ENCODE measurements around the gene MSX2.
"Not testable (repeated sequence)": the region's sequence is repeated elsewhere in the genome, so short reads cannot be mapped to it uniquely, and the experiment has no call there.

Gene MSX2

DNA sequence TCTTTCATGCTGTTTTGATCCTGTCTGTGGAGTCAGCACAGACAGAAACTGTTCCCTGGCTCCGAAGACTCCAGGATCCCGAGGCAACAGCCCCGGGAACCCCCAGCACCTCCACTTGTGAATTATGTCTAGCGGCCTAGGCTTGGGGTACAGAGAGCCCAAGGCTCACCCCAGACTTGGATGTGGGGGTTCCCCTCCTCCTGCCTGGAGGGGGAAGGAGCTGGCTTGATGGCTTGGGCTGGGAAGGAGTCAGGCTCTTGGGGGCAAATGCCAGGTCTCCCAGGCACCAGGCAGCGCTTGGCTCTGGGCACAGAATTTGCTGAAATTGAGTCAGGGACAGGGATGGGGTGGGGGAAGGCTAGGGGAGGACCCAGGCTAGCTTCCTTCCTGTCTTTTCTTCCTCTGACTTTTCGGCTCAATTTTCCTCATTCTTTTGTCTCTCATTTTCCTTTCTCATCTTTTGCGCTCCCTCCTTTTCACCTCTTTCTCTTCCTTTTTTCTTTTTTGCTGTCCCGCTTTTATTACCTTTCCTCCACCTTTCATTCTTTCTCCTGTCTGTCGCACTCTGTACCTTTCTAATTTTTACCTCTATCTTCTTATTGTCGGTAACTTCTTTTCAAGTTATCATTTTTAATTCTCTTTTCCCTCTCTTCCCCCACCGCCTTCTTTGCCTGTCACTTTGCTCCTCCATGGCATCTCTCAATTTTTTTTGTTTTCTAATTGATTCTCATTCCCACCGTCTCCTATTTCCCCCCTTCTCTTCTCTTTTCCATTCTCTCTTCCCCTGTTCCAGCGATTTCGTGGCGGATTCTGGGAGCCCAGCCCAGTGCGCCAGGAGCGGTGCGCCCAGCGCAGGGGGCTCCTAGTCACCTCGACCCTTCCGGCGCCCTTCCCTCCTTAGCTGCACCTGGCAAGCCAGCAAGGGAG, 10.5 kb downstream of the MSX2 start:
- DNase-seq = no peak

DNA sequence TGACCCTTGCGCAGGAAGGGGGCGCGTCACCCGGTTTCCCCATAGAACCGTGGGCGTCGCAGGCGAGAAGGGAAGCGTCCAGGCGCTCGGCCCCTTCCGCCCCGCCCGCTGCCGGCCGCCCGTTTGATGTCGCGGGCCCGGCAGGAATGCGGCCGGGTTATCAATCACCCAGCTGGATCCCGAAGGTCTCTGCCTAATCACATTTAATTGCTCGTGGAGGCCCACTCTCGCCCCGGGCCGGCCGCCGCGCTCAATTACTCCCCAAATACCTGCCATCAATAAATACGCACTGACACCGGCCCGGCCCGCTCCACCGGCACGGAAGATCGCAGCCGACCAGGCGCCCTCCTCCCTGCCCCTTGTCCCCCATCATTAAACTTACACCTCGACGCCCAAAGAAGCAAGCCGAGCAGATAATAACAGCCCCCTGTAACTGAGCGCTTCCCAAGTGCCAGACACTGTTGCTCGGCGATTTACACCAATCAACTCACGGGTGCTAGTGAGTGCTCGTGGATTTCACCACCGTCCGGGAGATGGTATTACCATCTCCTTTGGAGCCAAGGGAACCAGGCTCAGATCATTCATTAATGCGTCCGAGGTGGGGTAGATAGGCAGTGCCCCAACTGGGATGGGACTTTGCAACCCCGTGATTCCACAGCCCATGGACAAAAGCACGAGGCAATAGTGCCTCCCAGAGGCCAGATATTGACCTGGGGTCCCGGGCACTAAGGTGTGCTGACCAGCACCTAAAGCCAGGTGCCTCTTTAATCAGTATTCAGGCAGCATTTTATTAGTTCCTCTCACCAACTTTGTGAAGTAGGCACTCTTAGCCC, 11.3 kb downstream of the MSX2 start:
- no peak for DNase-seq

DNA sequence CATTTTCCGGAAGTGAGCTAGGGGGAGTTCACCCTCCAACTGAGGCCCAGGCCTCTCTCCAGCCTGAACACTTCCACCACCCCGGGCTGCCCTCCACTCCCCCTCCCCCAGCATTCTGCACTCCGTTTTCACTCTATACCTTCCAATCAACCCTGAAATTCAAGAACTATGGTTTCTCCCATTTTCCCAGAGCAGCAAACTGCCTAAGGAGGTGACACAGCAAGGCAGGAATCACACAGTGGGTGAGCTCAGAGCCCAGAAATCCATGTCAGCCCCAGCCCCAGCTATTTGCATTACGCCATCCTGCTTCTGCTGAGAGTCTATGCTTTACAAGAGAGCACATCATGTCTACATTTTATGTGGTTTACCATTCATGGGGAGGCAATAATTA, 11.9 kb downstream of the MSX2 start:
- no peak for DNase-seq

DNA sequence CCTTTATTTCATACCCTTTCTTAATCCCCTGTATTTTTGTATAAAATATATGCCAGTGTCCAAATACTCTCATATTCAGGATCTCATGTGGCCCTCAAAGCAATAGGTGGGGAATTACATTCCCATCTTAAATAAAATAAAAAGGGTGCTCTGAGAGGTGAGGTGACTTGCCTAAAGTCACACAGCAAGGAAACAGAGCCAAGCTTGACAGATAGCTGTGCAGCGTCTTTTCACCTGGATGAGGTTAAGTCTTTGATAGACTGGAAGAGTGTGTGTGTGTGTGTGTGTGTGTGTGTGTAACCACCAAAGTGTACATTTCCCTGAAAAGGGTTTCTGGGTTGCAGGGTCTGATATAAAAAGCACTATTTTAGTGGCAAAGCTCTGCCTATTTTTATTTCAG, 12.4 kb downstream of the MSX2 start:
- DNase-seq = no peak

DNA sequence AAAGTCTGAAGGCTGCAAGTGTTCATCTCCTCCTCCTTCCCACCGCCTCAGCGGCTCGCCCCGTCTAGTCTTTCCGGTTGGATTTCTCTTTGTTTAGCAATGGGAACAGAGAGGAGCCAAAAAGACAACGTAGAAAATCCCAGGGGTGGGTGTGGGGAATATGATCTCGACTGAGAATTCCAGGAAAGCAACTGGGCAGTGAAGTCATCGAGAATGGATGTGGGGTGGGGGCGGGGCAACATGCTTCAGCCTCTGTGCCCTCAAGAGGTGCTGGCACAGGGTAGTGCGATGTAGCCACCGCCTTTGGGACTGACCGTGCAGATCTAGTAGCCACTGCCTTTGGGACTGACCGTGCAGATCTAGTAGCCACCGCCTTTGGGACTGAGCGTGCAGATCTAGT, 12.9 kb downstream of the MSX2 start:
- no peak for DNase-seq

GRCh38 chr5:174741352-174741751, 17.0 kb downstream of the MSX2 start:
- DNase-seq = no peak

DNA sequence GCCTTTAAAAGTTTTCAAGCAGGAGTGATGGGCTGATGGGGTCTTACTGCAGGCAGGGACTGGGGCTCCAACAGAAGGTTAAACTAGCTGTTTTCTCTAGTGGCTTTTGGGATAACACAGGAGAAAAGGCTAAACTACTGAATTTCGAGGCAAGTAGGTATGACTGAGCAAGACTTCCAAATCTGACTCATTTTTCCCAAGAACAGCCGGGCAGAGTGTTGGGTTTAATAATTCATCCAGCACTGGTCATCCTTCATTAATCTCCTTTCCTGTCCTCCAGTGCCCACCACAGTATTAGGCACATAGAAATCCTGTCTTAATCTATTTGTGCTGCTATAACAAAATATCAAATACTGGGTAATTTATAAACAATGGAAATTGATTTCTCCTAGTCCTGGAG, 20.5 kb downstream of the MSX2 start:
- DNase-seq = no peak

DNA sequence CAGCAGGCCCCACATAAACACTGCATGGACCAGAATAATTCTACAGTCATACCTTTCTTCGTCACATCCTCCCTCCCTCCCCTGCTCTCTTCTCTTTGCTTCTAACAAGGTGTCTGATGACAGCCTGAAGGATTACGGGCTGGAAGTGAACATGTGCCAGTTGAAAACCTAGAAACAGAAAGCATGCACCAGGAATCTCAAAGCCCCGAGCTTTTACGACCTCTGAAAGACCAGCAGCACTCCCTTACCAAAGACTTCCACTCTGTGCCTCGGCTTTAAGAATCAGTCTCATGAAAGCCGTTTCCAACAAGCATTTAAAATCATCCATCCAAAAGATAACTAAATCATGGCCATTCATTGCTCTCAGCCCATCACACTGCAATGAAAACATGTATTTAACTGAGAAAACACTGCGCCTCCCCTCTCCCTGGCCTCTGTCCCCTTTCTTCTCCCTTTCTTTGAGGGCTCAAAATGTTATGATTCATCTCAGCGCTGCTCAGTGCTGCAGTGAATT, 21.3 kb downstream of the MSX2 start:
- DNase-seq = no peak

GRCh38 chr5:174750711-174751110, 26.3 kb downstream of the MSX2 start:
- no peak for DNase-seq

DNA sequence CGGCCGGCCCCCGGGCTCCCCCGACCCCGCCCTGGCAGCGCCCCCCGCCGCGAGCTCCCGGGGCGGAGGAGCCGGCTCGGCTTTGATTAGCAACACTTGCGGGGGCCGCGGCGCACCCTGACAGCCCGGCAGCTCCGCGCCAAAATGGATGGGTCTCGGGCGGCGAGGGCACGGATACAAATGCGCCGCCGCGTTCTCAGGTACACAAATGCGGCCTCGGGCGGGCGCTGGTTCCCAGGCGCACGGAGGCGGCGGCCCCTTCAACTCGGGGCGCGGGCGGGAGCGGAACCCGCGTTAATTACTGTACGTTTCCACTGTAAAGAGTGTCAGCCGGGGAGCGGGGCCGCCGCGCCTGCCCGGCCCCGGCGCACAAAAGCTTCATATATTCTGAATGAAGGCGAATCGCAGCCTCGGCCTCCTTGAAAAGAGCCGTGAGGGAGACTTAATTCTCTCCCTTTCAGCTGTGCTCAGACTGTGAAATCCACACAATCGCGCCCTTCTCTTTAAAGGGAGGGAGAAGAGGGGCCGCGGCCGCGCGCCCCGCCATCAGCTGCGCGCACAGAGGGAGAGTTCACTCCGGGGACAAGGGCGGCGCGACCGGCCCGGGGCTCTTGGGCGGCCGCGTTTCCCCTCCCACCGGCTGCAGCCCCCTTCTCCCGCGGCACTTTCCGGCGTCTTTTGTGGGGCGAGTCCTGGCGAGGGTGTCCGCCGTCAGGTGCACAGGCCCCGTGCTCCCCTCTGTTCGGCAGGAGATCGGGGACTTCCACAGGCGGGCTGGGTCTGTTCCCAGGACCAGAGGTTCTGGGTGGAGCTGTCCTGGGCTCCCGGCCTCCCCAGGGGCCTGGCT, 27.0 kb downstream of the MSX2 start:
- DNase-seq = no peak

- DNase-seq = no peak
These were observed 27.7 kb downstream of the MSX2 start for GRCh38 chr5:174752121-174752520.

GRCh38 chr5:174755106-174755505, 30.7 kb downstream of the MSX2 start:
- DNase-seq = no peak

- no peak for DNase-seq
These were observed 34.7 kb downstream of the MSX2 start for GRCh38 chr5:174759091-174759490.

- no peak for DNase-seq
These were observed 36.3 kb downstream of the MSX2 start for GRCh38 chr5:174760721-174761120.

DNA sequence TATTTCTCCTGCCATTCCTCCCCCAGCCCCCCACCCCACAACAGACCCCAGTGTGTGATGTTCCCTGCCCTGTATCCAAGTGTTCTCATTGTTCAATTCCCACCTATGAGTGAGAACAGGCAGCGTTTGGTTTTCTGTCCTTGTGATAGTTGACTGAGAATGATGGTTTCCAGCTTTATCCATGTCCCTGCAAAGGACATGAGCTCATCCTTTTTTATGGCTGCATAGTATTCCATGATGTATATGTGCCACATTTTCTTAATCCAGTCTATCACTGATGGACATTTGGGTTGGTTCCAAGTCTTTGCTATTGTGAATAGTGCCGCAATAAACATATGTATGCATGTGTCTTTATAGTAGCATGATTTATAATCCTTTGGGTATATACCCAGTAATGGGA, 37.0 kb downstream of the MSX2 start:
- DNase-seq = not testable (repeated sequence)

DNA sequence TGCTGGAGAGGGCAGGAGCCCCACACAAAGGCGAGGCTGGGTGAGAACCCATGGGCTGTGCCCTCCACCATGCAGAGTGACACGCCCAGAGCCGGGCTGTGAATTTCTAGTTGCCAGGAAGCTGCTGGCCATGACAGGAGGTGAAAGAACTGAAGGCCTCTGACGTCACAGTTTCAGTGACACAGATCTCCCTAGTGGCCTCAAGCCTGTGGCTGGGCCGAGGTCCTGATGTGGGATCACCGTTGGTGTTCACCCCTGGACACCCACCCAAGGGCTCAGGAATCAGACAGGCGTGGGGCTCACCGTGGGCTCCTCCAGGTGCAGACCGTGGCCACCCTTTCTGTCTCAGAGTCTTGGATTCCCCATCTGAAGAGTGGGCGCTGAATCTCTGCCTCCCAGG, 39.9 kb downstream of the MSX2 start:
- no peak for DNase-seq

- DNase-seq = no peak
These were observed 41.2 kb downstream of the MSX2 start for GRCh38 chr5:174765540-174765939.

GRCh38 chr5:174767670-174768069, 43.3 kb downstream of the MSX2 start:
- DNase-seq = no peak

- DNase-seq = no peak
These were observed 44.6 kb downstream of the MSX2 start for GRCh38 chr5:174769005-174769404.

DNA sequence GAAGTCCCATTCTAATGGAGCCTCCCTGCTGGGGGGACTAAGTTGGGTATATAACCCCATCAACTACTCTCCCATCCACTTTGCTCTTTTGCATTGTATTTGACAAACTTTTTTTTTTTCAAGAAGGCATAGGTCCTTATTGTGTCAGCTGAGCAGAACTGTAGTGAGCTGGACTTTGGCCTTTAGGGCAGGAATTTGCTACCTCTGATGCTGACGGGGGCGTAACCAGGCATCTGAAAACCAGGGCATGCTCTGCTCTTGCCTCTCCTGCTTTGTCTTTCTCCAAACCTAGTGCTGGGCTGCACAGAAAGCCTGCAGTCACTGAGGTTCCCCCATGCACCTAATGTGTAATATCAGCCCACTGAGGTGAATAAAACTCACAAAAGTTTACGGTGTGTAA, 49.0 kb downstream of the MSX2 start:
- no peak for DNase-seq

- DNase-seq = no peak
These were observed 50.7 kb downstream of the MSX2 start for GRCh38 chr5:174775081-174775480.

GRCh38 chr5:174777111-174777510, 52.7 kb downstream of the MSX2 start:
- no peak for DNase-seq

- DNase-seq = no peak
These were observed 53.2 kb downstream of the MSX2 start for GRCh38 chr5:174777583-174777982.

All from DMS153 (cell line).